Fibroblast of lung (primary cell): Measurements from ENCODE around the gene DENND4B.

ENCODE experiments used
- CTCF ChIP-seq, 2 donors: IDR thresholded peaks in 1 of 2; conservative IDR thresholded peaks in 1 of 2; 1 replicate in 1 of 2; 2 replicates in 1 of 2; pipeline ENCODE4 v1.5.1; 2011 to 2012; ENCODE audit warnings: low read length in 2 of 2, control low read depth in 1 of 2, inconsistent platforms in 1 of 2, low read depth in 1 of 2, mild to moderate bottlenecking in 1 of 2
- EZH2 ChIP-seq: IDR thresholded peaks from 2 replicates; pipeline ENCODE4 v1.5.1; 2012; ENCODE audit warnings: low read length, control low read depth, mild to moderate bottlenecking; ENCODE audit errors: missing control alignments

- TF ChIP-seq CTCF (conservative IDR thresholded peaks at IDR 0.05 in 1 of 2, IDR thresholded peaks at IDR 0.05 in 1 of 2; ENCODE audit: low read depth in 1 of 2, low read length in 2 of 2) (no peak), EZH2 (no peak)
These were observed 13.1 kb downstream of the DENND4B start for GRCh38 chr1:153933430-153933829.
